K562 (cell line): ENCODE data around the gene ANP32B. TPM values are rescaled to one million over a fixed set of nuclear protein-coding genes. Genes with fewer than 3 reads are reported as not detected.

Experiments
- ATF7 ChIP-seq: fragments of 450-650 bp; IDR thresholded peaks from 2 replicates; pipeline ENCODE4 v1.7.1; 2014; ENCODE audit warnings: mild to moderate bottlenecking, moderate library complexity
- CTBP1 ChIP-seq: fragments of 450-650 bp; IDR thresholded peaks from 2 replicates; pipeline ENCODE4 v1.6.1; 2016; ENCODE audit warnings: borderline replicate concordance
- L3MBTL2 ChIP-seq: fragments of 450-650 bp; IDR thresholded peaks from 2 replicates; pipeline ENCODE4 v1.6.1; 2016; ENCODE audit warnings: mild to moderate bottlenecking, moderate library complexity
- REST ChIP-seq, 2 experiments: fragments of 450-650 bp; formaldehyde crosslinking in 1 of 2; IDR thresholded peaks; 2 replicates each; pipeline versions ENCODE4 v1.4.0 to v1.6.1; 2014 to 2020; ENCODE audit warnings: mild to moderate bottlenecking in 2 of 2, borderline replicate concordance in 1 of 2, low read depth in 1 of 2
- SMC3 ChIP-seq: conservative IDR thresholded peaks from 2 replicates; pipeline ENCODE4 v1.6.1; 2011; ENCODE audit warnings: low read depth, low read length, improper control_type of control experiment; ENCODE audit not compliant: insufficient read depth
- TAF7 ChIP-seq: fragments of 450-650 bp; IDR thresholded peaks from 2 replicates; pipeline ENCODE4 v1.6.1; 2016; ENCODE audit warnings: missing genetic modification characterization, missing compliant biosample characterization
- ZNF407 ChIP-seq: fragments of 450-650 bp; IDR thresholded peaks from 2 replicates; pipeline ENCODE4 v1.6.1; 2016; ENCODE audit warnings: low read depth
- ZNF57 ChIP-seq: fragments of 450-650 bp; formaldehyde crosslinking; IDR thresholded peaks from 2 replicates; pipeline ENCODE4 v1.4.0; 2020; ENCODE audit warnings: mild to moderate bottlenecking, moderate library complexity
- polyA plus RNA-seq, 8 experiments: library from polyadenylated mRNA; depleted of rRNA in 4 of 8; stranded (reverse) in 5 of 8; unstranded in 3 of 8; fragments of >200 nt; fragmentation: Nextera tagmentation in 2 of 8; fragmentation: Illumina TruSeq in 1 of 8; extraction: Ambion mirVana in 2 of 8; extraction: Trizol in 1 of 8; gene quantifications; 2 replicates each; pipeline versions ENCODE4 v1.2.1 to v1.2.3, GENCODE V29; 2011 to 2014; ENCODE audit warnings: inconsistent platforms in 1 of 8, missing spikeins in 1 of 8
- total RNA-seq, 7 experiments: library from RNA; depleted of rRNA in 6 of 7; stranded (reverse); fragments of >200 nt in 6 of 7; fragmentation: Illumina TruSeq in 2 of 7; extraction: Trizol in 2 of 7; gene quantifications; 2 replicates each; pipeline versions ENCODE4 v1.2.1 to v1.2.3, GENCODE V29; 2011 to 2021; ENCODE audit warnings: low replicate concordance in 1 of 7

Gene ANP32B
- total and polyA plus RNA-seq, 9 of the 15 experiments (the other 6 are each of a cell fraction or from before 2014, with no cell fraction given): 68.9 to 815 (median 141) TPM

- TF ChIP-seq TAF7 (tag) (no peak), ZNF407 (no peak), ATF7 (no peak), SMC3 (peak; percentile 75), REST (IDR thresholded peaks at IDR 0.05; ENCODE audit: borderline replicate concordance) (peak; percentile 66), REST (CRISPR knock-in tag; IDR thresholded peaks at IDR 0.05; ENCODE audit: low read depth) (no peak), CTBP1 (peak; percentile 31; the same call in 1 of the 2 replicates), ZNF57 (CRISPR knock-in tag) (no peak), L3MBTL2 (0 out of 2 replicates have a peak, but pooled peaks have one; percentile 19)
These were observed 51.7 kb downstream of the ANP32B start (continued) for GRCh38 chr9:98034593-98035546.
